Esophagus muscularis mucosa (tissue), 4 donors: Measurements from ENCODE around the gene HOXA11.

Source experiments
- CTCF ChIP-seq, 3 experiments: fragments of 200-600 bp in 2 of 3; fragments of 450-650 bp in 1 of 3; sonication (generic) in 2 of 3; IDR thresholded peaks; one replicate each; pipeline ENCODE4 v1.5.1; 2017 to 2019; ENCODE audit warnings: antibody characterized with exemption in 3 of 3, mild to moderate bottlenecking in 2 of 3, moderate library complexity in 1 of 3
- EP300 ChIP-seq: sonication (generic); formaldehyde crosslinking; IDR thresholded peaks from one replicate; pipeline ENCODE4 v1.6.1; 2017; ENCODE audit warnings: antibody characterized with exemption
- POLR2A ChIP-seq: fragments of 450-650 bp; IDR thresholded peaks from one replicate; pipeline ENCODE4 v1.6.1; 2017; ENCODE audit warnings: antibody characterized with exemption, moderate library complexity, mild to moderate bottlenecking, low read depth

DNA sequence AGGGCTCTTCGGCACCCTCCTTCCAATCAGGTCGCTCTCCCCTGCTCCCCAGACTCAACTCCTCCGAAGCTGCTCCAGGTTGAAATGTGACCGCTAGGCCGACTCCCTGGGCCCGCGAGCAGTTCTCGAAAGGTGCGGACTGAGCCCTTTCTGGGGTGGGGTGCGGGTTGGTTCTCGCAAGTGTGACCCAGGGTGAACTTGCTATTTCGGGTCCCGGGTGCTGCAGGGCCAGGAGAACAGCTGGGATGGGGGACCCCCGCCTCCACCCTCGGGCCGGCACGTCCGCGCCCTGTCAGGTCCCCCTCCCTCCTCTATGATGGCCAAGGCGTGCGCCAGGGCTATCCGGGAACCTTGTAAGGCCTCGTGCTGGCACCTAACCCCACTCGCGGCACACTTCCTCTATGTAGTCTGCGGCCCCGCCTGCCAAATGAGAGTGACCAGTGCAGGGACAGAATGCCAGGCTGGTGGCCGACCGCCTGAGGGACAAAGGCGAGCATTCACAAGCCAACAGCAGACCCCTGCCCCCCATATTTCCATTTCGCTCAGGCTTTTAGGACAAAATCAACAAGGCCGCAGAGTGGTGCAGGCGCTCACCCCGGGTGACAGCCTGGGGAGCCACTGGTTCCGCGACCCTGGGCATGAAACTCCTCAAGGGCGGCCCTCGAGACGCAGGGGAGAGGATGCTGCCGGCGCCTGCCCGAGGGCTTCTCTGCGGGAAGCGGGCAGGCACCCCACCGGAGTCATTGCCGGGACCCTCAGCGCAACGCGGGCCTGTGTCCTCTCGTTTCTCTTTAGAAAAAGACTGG, 28.6 kb upstream of the HOXA11 start:
- TF ChIP-seq POLR2A (no peak), EP300 (no peak), CTCF (IDR thresholded peaks at IDR 0.05) (no peak)
